ENCODE results near the gene CTDP1. TPM values are rescaled to one million over a fixed set of nuclear protein-coding genes. Genes with fewer than 3 reads are reported as not detected.

The CTDP1 gene
- total RNA-seq = 25.2 TPM
- long read RNA-seq, full-length matches to known transcripts = 31 of 50 reads
- long read RNA-seq, partial matches to known transcripts = 12 of 50 reads
- long read RNA-seq, other reads (novel, unspliced or antisense) = 7 of 50 reads

GRCh38 chr18:79679552-79680099 lies at the start of gene CTDP1:
Gene CTDP1 (plus strand): TSS chr18:79679803. CDS start chr18:79679948, 145 bp downstream.
- intact Hi-C loops (cut with DNase I) = no loop called here
- Histone ChIP-seq H3K27me3 (ENCODE audit: low read depth) (no peaks in the 10 kb centered on the region), H3K4me3 (peak within 1 kb of the TSS; percentile 80)

GRCh38 chr18:79630281-79631095 lies 49.1 kb upstream of the CTDP1 start:
- peaks cover 5% of the 10 kb centered on the region for H3K4me1 ChIP-seq
- H3K9me3 ChIP-seq = no peaks in the 10 kb centered on the region
- intact Hi-C loops (cut with DNase I) = no loop called here
- DNase-seq (no peak), ATAC-seq (no peak)
- no peak overlapping the region for H3K4me3 ChIP-seq
- no peaks in the 10 kb centered on the region for H3K36me3 ChIP-seq
- TF ChIP-seq CTCF (IDR thresholded peaks at IDR 0.05) = no peak
- peaks cover 19% of the 10 kb centered on the region for H3K27me3 ChIP-seq (ENCODE audit: low read depth)
- H3K27ac ChIP-seq = no peak overlapping the region

More at GRCh38 chr18:79679552-79680099, at the start of gene CTDP1:
- no peak for TF ChIP-seq CTCF (IDR thresholded peaks at IDR 0.05)
- H3K9me3 ChIP-seq = no peaks in the 10 kb centered on the region
- peaks cover 43% of the 10 kb centered on the region for H3K4me1 ChIP-seq
- ATAC-seq = peak; percentile 89 to 92
- H3K27ac ChIP-seq = peak within 1 kb of the TSS; percentile 97
- peaks cover 7% of the 10 kb centered on the region for H3K36me3 ChIP-seq
- DNase-seq = peak; percentile 96

- no peaks in the 10 kb centered on the region for H3K9me3 ChIP-seq
- no peak for TF ChIP-seq CTCF (IDR thresholded peaks at IDR 0.05)
- DNase-seq (no peak), ATAC-seq (no peak)
- peaks cover 13% of the 10 kb centered on the region for H3K27me3 ChIP-seq (ENCODE audit: low read depth)
- intact Hi-C loops (cut with DNase I) = no loop called here
- no peaks in the 10 kb centered on the region for H3K4me1 ChIP-seq
- no peak overlapping the region for H3K4me3 ChIP-seq
- H3K36me3 ChIP-seq = no peaks in the 10 kb centered on the region
- no peak overlapping the region for H3K27ac ChIP-seq
Observed at GRCh38 chr18:79631096-79631507, 48.5 kb upstream of the CTDP1 start.

- DNase-seq (no peak), ATAC-seq (no peak)
- no peaks in the 10 kb centered on the region for H3K4me1 ChIP-seq
- intact Hi-C loops (cut with DNase I) = no loop called here
- no peak for TF ChIP-seq CTCF (IDR thresholded peaks at IDR 0.05)
- H3K27ac ChIP-seq = no peak overlapping the region
- H3K4me3 ChIP-seq = no peak overlapping the region
- no peaks in the 10 kb centered on the region for H3K9me3 ChIP-seq
- no peaks in the 10 kb centered on the region for H3K36me3 ChIP-seq
- peaks cover 7% of the 10 kb centered on the region for H3K27me3 ChIP-seq (ENCODE audit: low read depth)
Observed at GRCh38 chr18:79631761-79632446, 47.7 kb upstream of the CTDP1 start.

GRCh38 chr18:79632765-79633164 lies 46.8 kb upstream of the CTDP1 start:
- TF ChIP-seq CTCF (IDR thresholded peaks at IDR 0.05) = no peak
- H3K4me3 ChIP-seq = no peak overlapping the region
- no peaks in the 10 kb centered on the region for H3K4me1 ChIP-seq
- peaks cover 8% of the 10 kb centered on the region for H3K27me3 ChIP-seq (ENCODE audit: low read depth)
- intact Hi-C loops (cut with DNase I) = no loop called here
- DNase-seq = no peak
- no peaks in the 10 kb centered on the region for H3K9me3 ChIP-seq
- H3K36me3 ChIP-seq = no peaks in the 10 kb centered on the region
- no peak for ATAC-seq
- no peak overlapping the region for H3K27ac ChIP-seq
